ENCODE measurements around the gene PTPRCAP. TPM values are rescaled to one million over a fixed set of nuclear protein-coding genes. Genes with fewer than 3 reads are reported as not detected.
"Not testable (repeated sequence)": the region's sequence is repeated elsewhere in the genome, so short reads cannot be mapped to it uniquely, and the experiment has no call there.

Gene PTPRCAP
- total RNA-seq, 2 donors from 2014 or later, result 112 to 228 TPM

DNA sequence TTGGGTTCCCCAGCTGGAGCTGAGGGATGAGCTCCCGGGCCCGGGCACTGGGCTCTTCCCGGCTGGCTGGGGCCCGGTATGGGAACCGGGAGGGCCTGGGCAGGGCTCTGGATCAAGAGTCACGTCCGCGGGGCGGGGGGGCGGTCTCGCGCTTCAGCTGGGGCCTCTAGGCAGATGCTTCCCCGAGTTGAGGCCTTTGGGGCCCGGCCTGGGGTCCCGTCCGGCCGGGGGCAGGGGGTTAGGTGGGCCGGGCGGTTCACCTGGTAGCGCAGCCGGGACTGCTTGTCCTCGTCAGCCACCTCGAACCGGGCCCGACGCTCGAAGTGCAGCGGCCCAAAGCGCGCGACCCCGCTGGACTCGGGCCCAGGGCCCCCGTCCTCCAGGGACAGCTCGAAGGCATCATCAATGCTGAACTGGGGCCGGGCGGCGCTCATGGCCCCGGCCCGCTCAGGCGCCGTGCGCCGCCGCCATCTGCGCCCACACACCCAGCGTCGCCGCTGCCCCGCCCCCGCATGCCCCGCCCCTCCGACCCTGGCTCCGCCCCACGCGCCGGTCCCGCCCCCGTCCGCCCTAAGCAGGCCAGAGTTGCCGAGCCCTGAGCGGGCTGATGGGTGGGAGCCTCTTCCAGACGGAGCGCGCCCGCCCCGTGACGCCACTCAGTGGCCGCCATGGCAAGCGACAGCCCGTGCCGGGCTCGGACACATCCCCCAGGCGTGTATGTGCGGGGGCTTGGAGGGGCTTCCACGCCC lies 31.5 kb upstream of the PTPRCAP start, which contains the start of gene TMEM134:
TSS of gene TMEM134 (minus strand) at position 493 of the 749 bp plus-strand sequence. CDS start at position 434, 59 bp downstream.
- Mint-ChIP-seq H3K4me1 (peaks cover 21% of the 10 kb centered on the region), H3K4me3 (peak within 1 kb of the TSS; percentile 97), H3K27me3 (no peaks in the 10 kb centered on the region), H3K36me3 (ENCODE audit: low read depth) (peaks cover 16% of the 10 kb centered on the region), H3K9me3 (no peaks in the 10 kb centered on the region), H3K27ac (peak within 1 kb of the TSS; percentile 93)
- ATAC-seq (replicated peaks), result peak; percentile 83

DNA sequence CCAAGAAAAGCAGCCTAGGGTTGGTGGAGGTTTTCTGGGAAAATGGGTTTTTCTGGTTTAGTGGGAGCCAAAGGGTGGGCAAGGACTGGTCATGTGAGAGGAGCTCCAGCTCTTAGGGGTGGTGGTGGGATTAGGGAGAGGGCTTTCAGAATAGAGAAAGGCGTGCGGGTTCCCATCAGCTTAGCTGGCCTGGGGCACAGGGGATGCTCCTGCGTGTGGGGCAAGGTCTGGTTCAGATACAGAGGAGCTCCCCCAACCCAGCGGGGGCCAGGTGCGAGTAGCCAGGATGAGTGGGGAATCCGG lies 30.9 kb upstream of the PTPRCAP start:
- peak; percentile 13 for ATAC-seq (replicated peaks)
- H3K9me3 Mint-ChIP-seq, result no peaks in the 10 kb centered on the region
- H3K36me3 Mint-ChIP-seq (ENCODE audit: low read depth), result peaks cover 16% of the 10 kb centered on the region
- peak overlapping the region; percentile 97 for H3K4me3 Mint-ChIP-seq
- H3K27me3 Mint-ChIP-seq, result no peaks in the 10 kb centered on the region
- H3K27ac Mint-ChIP-seq, result peak overlapping the region; percentile 93
- peaks cover 21% of the 10 kb centered on the region for H3K4me1 Mint-ChIP-seq

DNA sequence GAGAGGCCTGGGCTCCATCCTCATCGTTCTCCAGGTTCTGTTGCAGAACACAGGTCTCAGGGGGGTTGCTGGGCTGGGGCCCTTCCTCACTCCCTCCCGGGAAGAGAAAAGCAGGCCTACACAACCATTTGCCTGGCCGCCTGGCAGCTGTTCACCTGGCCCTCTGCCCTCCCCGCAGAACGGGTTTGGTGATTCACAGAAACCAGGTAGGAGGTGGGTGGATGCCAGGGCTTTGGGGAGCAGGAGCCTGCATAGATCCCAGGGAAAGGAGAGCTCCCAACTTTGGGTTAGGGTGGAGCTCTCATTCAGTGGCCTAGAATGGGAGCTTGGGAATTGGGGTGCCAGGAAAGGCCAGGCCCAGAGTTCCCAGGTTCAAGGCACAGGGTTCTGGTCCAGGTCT lies 30.6 kb upstream of the PTPRCAP start:
- ATAC-seq (replicated peaks), result peak; percentile 21
- no peaks in the 10 kb centered on the region for H3K9me3 Mint-ChIP-seq
- H3K36me3 Mint-ChIP-seq (ENCODE audit: low read depth), result peaks cover 16% of the 10 kb centered on the region
- H3K4me1 Mint-ChIP-seq, result peaks cover 21% of the 10 kb centered on the region
- no peaks in the 10 kb centered on the region for H3K27me3 Mint-ChIP-seq
- H3K27ac Mint-ChIP-seq, result peak overlapping the region; percentile 93
- peak overlapping the region; percentile 97 for H3K4me3 Mint-ChIP-seq

DNA sequence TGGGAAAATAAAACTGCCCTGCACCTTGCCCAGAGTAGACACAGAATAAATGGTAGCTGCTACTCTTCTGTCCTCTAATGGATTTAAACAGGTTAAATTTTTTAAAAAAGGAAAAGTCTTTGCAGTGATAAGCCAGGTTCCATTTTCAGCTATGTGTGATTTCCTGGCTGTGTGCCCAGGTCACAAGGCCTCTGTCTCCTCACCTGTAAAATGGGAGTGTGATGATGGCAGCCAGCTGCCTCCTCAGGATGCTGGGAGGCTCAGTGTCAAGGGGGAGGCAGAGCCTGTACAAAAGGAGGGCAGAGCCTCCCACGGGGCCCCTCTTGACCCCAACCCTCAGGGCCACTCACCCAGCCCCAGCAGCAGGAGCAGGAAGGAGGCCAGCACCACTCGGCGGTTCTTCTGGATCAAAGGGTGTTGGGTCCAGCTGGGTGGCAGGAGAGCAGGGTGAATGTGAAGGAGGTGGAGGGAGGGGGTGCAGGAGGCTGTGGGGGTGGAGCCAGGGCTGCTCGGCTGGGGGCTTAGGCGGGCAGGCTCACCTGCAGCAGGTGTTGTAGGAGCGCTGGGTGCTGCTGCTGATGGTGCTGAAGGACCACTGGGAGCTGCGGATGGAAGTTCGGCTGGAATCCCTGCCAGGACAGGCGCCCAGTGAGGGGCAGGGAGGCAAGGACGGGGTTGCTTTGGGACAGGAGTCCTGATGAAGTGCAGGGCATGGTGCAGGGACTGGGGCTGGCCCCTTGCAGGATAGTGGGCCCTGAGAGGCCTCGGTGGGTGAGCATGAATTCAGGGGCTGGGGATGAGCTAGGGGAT lies 29.7 kb upstream of the PTPRCAP start:
- peak overlapping the region; percentile 97 for H3K4me3 Mint-ChIP-seq
- no peaks in the 10 kb centered on the region for H3K27me3 Mint-ChIP-seq
- ATAC-seq (replicated peaks), result no peak
- no peaks in the 10 kb centered on the region for H3K9me3 Mint-ChIP-seq
- H3K4me1 Mint-ChIP-seq, result peaks cover 21% of the 10 kb centered on the region
- peak overlapping the region; percentile 93 for H3K27ac Mint-ChIP-seq
- peaks cover 16% of the 10 kb centered on the region for H3K36me3 Mint-ChIP-seq (ENCODE audit: low read depth)

DNA sequence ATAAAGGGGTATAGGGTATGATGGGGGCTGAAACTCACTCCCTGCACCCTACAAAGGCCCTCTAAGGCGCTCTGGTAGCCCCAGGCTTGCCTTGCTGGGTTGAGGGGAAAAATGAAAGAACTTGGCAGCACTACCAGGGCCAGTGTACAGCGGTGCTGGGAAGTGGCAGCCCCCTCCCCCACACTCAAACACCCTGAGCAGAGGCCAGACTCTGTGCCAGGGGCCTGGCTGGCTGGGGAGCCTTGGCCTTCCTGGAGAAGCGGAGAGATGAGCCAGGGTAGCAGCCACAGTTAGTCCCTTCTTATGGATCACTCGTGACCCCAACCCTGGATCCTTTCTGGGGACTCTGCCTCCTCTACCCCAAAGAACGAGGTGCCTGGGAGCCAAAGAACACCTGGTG lies 28.9 kb upstream of the PTPRCAP start:
- no peak overlapping the region for H3K27ac Mint-ChIP-seq
- H3K4me3 Mint-ChIP-seq, result peak overlapping the region; percentile 97

DNA sequence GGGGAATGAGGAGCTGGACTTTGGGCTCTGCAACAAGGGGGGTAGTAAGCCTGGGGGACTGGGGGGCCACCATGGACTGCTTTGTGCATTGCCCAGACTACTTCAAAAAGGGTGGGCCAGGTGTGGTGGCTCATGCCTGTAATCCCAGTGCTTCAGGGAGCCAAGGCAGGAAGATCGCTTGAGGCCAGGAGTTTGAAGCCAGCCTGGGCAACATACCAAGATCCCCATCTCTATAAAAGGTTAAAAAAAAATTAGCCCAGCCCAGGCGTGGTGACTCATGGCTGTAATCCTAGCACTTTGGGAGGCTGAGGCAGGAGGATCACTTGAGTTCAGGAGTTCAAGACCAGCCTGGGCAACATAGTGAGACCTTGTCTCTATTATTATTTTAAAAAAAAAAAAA lies 28.0 kb upstream of the PTPRCAP start:
- Mint-ChIP-seq H3K27ac (peak overlapping the region; percentile 81), H3K4me3 (peak overlapping the region; percentile 78), H3K36me3 (ENCODE audit: low read depth) (peaks cover 16% of the 10 kb centered on the region), H3K4me1 (peaks cover 21% of the 10 kb centered on the region)
- H3K27me3 Mint-ChIP-seq; ATAC-seq (replicated peaks); H3K9me3 Mint-ChIP-seq: not testable (repeated sequence)

More for the DNA sequence above, 28.9 kb upstream of the PTPRCAP start:
- no peak for ATAC-seq (replicated peaks)
- no peaks in the 10 kb centered on the region for H3K9me3 Mint-ChIP-seq
- H3K27me3 Mint-ChIP-seq, result no peaks in the 10 kb centered on the region
- H3K4me1 Mint-ChIP-seq, result peaks cover 21% of the 10 kb centered on the region
- peaks cover 16% of the 10 kb centered on the region for H3K36me3 Mint-ChIP-seq (ENCODE audit: low read depth)

DNA sequence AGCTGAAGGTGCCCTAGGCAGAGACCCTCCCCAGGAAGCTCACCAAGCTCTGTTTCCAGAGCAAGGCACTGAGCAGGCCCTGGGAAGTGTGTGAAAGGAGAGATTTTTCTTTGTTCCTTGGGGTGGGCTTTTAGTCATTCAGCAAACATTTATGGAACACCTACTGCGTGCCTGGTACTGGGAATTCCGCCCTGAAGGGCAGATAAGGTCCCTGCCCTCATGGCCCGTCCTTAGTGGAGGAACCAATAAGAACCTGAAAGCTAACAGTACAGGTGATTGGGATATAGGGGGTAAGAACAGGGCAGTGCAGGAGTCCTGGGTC lies 27.7 kb upstream of the PTPRCAP start:
- H3K4me1 Mint-ChIP-seq, result peaks cover 21% of the 10 kb centered on the region
- H3K27me3 Mint-ChIP-seq, result no peaks in the 10 kb centered on the region
- H3K9me3 Mint-ChIP-seq, result no peaks in the 10 kb centered on the region
- H3K27ac Mint-ChIP-seq, result peak overlapping the region; percentile 81
- ATAC-seq (replicated peaks), result no peak
- H3K4me3 Mint-ChIP-seq, result peak overlapping the region; percentile 78
- H3K36me3 Mint-ChIP-seq (ENCODE audit: low read depth), result peaks cover 16% of the 10 kb centered on the region

DNA sequence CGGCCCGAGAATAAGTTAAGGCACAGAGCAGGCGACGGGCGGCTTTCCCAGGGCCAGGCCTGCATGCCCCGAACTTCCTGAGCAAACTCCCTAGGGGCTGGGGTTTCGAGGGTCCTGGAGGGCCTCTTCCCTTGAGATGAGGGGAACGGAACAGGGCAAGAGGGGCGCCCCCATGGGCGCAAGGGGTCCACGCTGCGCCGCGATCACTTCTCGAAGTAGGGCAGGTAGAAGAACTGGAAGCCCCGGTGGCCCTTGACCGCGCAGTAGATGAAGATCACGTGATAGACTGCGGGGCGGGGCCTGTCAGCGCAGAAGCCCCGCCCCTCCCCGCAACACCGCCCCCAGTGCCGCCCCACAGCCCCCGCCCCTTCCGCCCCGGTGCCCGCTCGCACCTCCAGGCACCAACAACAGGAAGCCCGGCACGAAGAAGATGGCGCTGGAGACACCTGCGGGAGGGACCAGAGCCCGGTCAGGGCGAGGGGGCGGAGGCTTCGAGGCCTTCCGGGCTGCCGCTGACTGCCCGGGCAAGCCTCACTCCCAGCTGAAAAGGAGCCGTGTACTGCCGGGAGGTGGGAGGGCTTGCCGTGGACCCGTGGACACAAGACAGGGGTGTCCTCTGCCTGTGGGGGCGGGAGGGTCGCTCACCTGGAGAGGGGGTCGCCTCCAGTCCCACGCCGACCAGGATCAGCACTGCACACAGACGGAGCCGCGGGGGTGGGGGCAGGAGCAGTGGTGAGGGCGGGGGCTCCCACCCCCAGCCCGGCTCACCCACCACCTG lies 27.1 kb upstream of the PTPRCAP start:
- Mint-ChIP-seq H3K9me3 (no peaks in the 10 kb centered on the region), H3K27me3 (no peaks in the 10 kb centered on the region), H3K4me3 (peak overlapping the region; percentile 78), H3K36me3 (ENCODE audit: low read depth) (peaks cover 16% of the 10 kb centered on the region), H3K4me1 (peaks cover 21% of the 10 kb centered on the region), H3K27ac (peak overlapping the region; percentile 81)
- ATAC-seq (replicated peaks), result peak; percentile 81

DNA sequence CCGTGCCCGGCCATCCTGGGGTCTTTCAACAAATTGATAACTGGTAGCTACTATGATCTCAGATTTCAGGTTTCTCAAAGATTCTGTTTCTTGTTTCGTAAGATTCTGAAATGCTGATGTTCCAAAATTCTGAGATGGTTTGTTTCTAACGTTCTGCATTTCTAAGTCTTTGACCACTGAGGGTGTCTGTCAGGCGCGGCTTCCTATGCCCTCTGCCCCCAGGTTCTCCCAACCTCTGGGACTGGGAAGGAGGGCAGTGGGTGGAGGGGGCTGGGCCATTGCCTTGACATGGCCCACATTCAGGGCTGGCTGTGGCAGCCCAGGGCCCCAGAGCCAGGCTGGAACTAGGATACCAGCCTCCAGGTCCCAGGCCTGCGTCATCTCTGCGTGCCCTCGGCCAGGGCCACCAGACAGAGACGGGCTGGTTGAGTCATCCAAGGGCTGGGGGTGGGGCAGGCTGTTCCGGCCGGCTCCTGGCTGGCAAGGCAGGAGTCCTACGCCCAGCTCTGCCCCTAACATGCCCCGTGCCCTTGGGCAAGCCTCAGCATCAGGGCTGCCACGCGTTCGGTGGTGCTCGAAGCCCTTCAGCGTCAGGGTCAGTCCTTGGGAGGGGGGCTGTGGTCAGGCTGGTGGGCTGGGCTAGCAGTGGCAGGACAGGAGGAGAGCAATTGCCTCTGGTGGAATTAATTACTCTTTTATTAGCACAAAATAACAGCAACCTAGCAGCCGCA lies 26.4 kb upstream of the PTPRCAP start:
- Mint-ChIP-seq H3K27ac (peak overlapping the region; percentile 81), H3K36me3 (ENCODE audit: low read depth) (peaks cover 16% of the 10 kb centered on the region), H3K4me1 (peaks cover 21% of the 10 kb centered on the region), H3K27me3 (no peaks in the 10 kb centered on the region), H3K4me3 (peak overlapping the region; percentile 78), H3K9me3 (no peaks in the 10 kb centered on the region)
- ATAC-seq (replicated peaks), result no peak

DNA sequence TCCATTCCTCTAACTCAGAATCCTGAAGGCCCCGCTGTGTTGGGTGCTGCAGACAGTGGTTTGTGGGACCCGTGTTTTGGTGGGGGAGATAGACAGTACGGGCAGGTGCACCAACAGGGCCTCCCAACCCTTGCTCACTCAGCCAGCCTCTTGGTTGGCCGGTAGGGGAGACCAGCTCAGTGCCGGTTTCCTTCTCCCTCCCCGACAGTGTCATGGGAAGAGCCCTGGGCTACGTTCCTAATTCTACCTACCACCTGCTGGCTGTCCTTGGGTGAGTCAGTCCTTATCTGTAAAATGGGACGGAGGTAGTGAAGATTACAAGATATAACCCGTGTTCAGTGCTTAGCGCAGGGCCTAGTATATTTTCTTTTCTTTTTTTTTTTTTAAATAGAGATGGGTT lies 25.7 kb upstream of the PTPRCAP start:
- H3K36me3 Mint-ChIP-seq (ENCODE audit: low read depth), result peaks cover 16% of the 10 kb centered on the region
- no peaks in the 10 kb centered on the region for H3K27me3 Mint-ChIP-seq
- peaks cover 18% of the 10 kb centered on the region for H3K4me1 Mint-ChIP-seq
- H3K9me3 Mint-ChIP-seq, result no peaks in the 10 kb centered on the region
- H3K4me3 Mint-ChIP-seq, result no peak overlapping the region
- ATAC-seq (replicated peaks), result no peak
- H3K27ac Mint-ChIP-seq, result no peak overlapping the region

DNA sequence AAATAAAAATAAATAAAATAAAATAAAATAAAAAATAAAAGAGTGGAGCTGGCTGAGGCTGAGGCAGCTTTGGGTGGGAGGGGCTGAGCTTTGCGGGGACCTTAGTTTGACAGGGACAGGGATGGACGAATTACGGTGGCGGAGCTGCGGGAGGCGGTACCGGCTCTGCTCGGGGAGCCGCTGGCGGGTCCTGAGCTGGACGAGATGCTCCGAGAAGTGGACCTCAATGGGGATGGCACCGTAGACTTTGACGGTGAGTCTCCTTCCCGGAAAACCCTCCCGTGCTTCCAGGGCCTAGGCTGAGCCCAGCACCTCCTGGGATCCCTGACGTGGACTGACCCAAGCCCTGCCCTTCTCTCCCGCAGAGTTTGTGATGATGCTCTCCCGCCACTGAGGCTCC lies 20.8 kb upstream of the PTPRCAP start:
- ATAC-seq (replicated peaks), result no peak
- H3K4me3 Mint-ChIP-seq, result no peak overlapping the region
- H3K9me3 Mint-ChIP-seq, result no peaks in the 10 kb centered on the region
- no peaks in the 10 kb centered on the region for H3K4me1 Mint-ChIP-seq
- H3K36me3 Mint-ChIP-seq (ENCODE audit: low read depth), result no peaks in the 10 kb centered on the region
- no peak overlapping the region for H3K27ac Mint-ChIP-seq
- H3K27me3 Mint-ChIP-seq, result no peaks in the 10 kb centered on the region

DNA sequence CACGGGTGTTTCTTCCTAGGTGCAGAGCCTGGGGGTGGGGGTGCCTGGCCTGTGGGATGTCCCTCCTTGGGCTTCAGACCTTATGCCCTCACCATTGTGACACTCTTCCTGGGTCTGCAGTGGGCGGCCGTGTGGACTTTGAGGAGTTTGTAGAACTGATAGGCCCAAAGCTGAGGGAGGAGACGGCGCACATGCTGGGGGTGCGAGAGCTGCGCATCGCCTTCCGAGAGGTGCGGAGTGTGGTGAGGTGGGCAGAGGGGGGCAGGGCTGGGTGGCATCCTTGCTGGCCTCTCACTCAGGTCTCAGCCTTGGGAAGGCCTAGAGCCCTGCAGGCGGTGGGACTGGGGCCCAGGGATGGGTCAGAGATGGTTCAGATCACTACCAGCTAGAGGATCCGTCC lies 20.0 kb upstream of the PTPRCAP start:
- H3K9me3 Mint-ChIP-seq, result no peaks in the 10 kb centered on the region
- no peak for ATAC-seq (replicated peaks)
- no peaks in the 10 kb centered on the region for H3K36me3 Mint-ChIP-seq (ENCODE audit: low read depth)
- no peaks in the 10 kb centered on the region for H3K4me1 Mint-ChIP-seq
- no peaks in the 10 kb centered on the region for H3K27me3 Mint-ChIP-seq
- H3K27ac Mint-ChIP-seq, result no peak overlapping the region
- no peak overlapping the region for H3K4me3 Mint-ChIP-seq

DNA sequence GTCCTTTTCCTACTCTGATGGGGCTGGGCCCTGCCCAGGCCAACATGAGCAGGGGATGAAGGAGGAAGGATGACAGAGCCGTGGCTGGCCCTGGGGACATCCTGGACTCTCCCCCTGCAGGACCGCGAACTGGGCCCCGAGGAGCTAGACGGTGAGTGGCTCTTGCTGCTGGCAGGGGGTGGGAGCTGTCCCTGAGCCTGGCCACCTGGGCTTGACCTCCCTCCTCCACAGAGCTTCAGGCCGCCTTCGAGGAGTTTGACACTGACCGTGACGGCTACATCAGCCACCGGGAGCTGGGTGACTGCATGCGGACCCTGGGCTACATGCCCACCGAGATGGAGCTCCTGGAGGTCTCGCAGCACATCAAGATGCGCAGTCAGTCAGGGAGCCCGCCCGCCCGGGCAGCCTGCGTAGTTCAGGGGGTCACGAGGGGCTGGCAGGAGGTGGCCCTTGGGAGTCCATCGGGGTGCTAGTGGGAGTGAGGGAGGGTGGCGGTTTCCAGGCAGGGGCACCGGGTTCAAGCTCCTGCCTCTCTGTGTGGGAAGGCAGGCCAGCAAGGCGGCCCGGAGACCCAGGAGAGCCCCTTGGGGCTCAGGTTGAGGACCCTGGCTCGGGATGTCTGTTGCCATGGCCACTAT lies 18.7 kb upstream of the PTPRCAP start:
- H3K9me3 Mint-ChIP-seq, result no peaks in the 10 kb centered on the region
- no peaks in the 10 kb centered on the region for H3K36me3 Mint-ChIP-seq (ENCODE audit: low read depth)
- H3K4me3 Mint-ChIP-seq, result no peak overlapping the region
- H3K4me1 Mint-ChIP-seq, result no peaks in the 10 kb centered on the region
- H3K27me3 Mint-ChIP-seq, result no peaks in the 10 kb centered on the region
- no peak for ATAC-seq (replicated peaks)
- H3K27ac Mint-ChIP-seq, result no peak overlapping the region

DNA sequence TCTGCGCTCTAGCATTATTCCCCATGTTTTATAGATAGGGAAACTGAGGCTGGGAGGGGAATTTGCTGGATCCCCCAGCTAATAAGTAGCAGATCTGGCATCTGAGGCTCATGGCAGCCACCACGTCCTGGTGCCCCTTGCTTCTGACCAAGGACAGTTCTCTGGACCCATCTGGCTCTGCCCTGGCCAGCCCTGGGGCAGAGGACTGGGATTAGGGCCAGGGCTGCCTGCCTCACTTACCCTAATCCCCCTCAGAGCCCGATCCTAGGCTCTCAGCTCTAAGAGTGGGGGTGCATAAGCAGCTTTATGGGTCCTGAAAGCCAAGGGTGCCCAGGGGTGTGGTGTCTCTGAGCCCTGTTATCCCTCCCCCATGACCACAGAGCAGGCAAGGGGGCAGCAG lies 17.6 kb upstream of the PTPRCAP start, which contains the start of gene CABP4:
TSS of gene CABP4 (plus strand) at position 301 of the 400 bp plus-strand sequence. CDS start at position 371, 70 bp downstream.
- Mint-ChIP-seq H3K27ac (no peak within 1 kb of the TSS), H3K36me3 (ENCODE audit: low read depth) (no peaks in the 10 kb centered on the region), H3K27me3 (no peaks in the 10 kb centered on the region), H3K9me3 (no peaks in the 10 kb centered on the region), H3K4me3 (no peak within 1 kb of the TSS), H3K4me1 (no peaks in the 10 kb centered on the region)
- ATAC-seq (replicated peaks), result no peak

All from activated T-helper 17 cell treated with anti-CD3 and anti-CD28 coated beads, Interleukin-2, amount 50 U/mL, for 72 hours (primary cell).